Neuron (in vitro differentiated cells): Measurements from ENCODE around the gene VWC2L.

Experiments
- H2AFZ ChIP-seq: one replicate; pipeline ENCODE4 v1.6.1; 2013; ENCODE audit warnings: low read depth, mild to moderate bottlenecking, inconsistent platforms, low read length, moderate library complexity
- H3K27me3 ChIP-seq: one replicate; pipeline ENCODE4 v1.6.1; 2013; ENCODE audit warnings: low read length; ENCODE audit not compliant: insufficient read depth
- H3K36me3 ChIP-seq: one replicate; pipeline ENCODE4 v1.6.1; 2013; ENCODE audit warnings: low read length; ENCODE audit not compliant: insufficient read depth
- H3K4me1 ChIP-seq: one replicate; pipeline ENCODE4 v1.6.1; 2013; ENCODE audit warnings: low read length; ENCODE audit not compliant: insufficient read depth
- H3K4me3 ChIP-seq: 2 replicates; pipeline ENCODE4 v1.5.1; 2013; ENCODE audit warnings: mild to moderate bottlenecking, low read length, moderate library complexity
- H3K9me3 ChIP-seq: one replicate; pipeline ENCODE4 v1.6.1; 2013; ENCODE audit warnings: low read length

VWC2L gene

GRCh38 chr2:214519258-214519818 lies 108.5 kb downstream of the VWC2L start:
- Histone ChIP-seq H3K36me3 (no peaks in the 10 kb centered on the region), H3K4me3 (no peak overlapping the region), H2AFZ (no peak overlapping the region), H3K9me3 (no peaks in the 10 kb centered on the region), H3K27me3 (no peaks in the 10 kb centered on the region), H3K4me1 (no peaks in the 10 kb centered on the region)

GRCh38 chr2:214529021-214529420 lies 118.2 kb downstream of the VWC2L start:
- Histone ChIP-seq H3K9me3 (no peaks in the 10 kb centered on the region), H2AFZ (no peak overlapping the region), H3K4me1 (no peaks in the 10 kb centered on the region), H3K4me3 (no peak overlapping the region), H3K36me3 (no peaks in the 10 kb centered on the region), H3K27me3 (no peaks in the 10 kb centered on the region)

DNA sequence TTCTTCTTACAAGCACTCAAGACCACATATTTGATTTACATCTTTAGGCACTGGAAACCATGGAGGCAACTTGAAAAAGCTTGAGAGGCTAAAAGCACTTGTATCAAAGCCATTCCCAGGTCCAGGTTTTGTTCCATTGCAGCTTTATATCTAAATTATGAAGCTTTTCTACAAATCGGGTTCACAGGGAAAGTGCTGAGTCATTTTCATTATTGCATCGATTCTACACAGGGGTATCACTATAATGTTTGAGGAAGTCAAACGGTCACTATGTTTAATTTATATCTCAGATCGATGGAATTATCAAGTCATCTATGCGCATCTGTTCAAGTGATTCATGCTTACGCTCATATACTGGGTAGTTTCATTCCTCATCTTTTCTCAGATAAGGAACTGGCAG lies 118.7 kb downstream of the VWC2L start:
- no peaks in the 10 kb centered on the region for H3K27me3 ChIP-seq
- H2AFZ ChIP-seq: no peak overlapping the region
- no peaks in the 10 kb centered on the region for H3K9me3 ChIP-seq
- H3K4me1 ChIP-seq: no peaks in the 10 kb centered on the region
- no peak overlapping the region for H3K4me3 ChIP-seq
- H3K36me3 ChIP-seq: no peaks in the 10 kb centered on the region

- no peaks in the 10 kb centered on the region for H3K27me3 ChIP-seq
- no peaks in the 10 kb centered on the region for H3K9me3 ChIP-seq
- no peak overlapping the region for H2AFZ ChIP-seq
- H3K4me3 ChIP-seq: no peak overlapping the region
- H3K4me1 ChIP-seq: no peaks in the 10 kb centered on the region
- H3K36me3 ChIP-seq: no peaks in the 10 kb centered on the region
Measured at GRCh38 chr2:214533541-214533940, 122.7 kb downstream of the VWC2L start.

DNA sequence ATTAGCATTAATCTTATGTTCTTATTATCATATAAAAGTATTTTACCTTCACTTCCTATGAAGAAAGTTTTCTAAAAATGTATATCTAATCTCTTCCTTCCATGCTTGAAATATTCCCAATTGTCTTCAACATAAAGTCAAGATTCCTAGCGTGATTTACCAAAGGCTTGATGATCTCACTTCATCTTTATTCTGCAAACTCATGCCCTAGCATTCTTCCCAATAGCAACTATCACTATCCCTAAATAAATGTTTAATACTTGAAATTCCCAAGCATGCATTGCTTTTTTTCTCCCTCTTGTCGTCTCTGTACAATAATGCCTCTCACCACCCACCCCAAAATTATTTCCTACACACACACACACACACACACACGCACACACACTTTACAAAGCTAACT lies 125.8 kb downstream of the VWC2L start:
- Histone ChIP-seq H3K4me3 (no peak overlapping the region), H3K27me3 (no peaks in the 10 kb centered on the region), H3K4me1 (peaks cover 7% of the 10 kb centered on the region), H3K36me3 (no peaks in the 10 kb centered on the region), H2AFZ (no peak overlapping the region), H3K9me3 (no peaks in the 10 kb centered on the region)

GRCh38 chr2:214537929-214538328 lies 127.1 kb downstream of the VWC2L start:
- Histone ChIP-seq H2AFZ (no peak overlapping the region), H3K9me3 (no peaks in the 10 kb centered on the region), H3K4me3 (no peak overlapping the region), H3K36me3 (no peaks in the 10 kb centered on the region), H3K27me3 (no peaks in the 10 kb centered on the region), H3K4me1 (peaks cover 7% of the 10 kb centered on the region)

GRCh38 chr2:214542295-214542694 lies 131.4 kb downstream of the VWC2L start:
- Histone ChIP-seq H3K27me3 (no peaks in the 10 kb centered on the region), H3K4me1 (peaks cover 8% of the 10 kb centered on the region), H3K4me3 (no peak overlapping the region), H2AFZ (no peak overlapping the region), H3K9me3 (no peaks in the 10 kb centered on the region), H3K36me3 (no peaks in the 10 kb centered on the region)

DNA sequence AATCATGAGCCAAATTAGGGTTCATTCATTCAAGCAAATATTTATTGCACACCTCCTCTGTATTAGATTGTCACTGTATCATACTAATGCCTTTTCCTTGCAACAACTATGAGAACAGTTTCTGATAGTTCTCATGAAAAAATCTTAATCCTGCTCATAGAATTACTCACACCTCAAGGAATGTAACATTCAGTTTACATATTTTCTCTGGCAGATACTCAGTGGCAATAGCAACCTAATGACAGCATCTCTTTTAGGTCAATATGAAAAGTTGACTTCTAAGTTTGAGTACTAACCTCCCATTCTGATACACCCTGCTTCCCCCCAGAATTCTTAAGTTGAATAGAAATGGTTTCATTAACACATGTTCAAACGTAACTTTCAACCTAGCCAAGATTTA lies 132.0 kb downstream of the VWC2L start:
- Histone ChIP-seq H3K27me3 (no peaks in the 10 kb centered on the region), H3K36me3 (no peaks in the 10 kb centered on the region)

GRCh38 chr2:214543386-214543955 lies 132.6 kb downstream of the VWC2L start:
- Histone ChIP-seq H3K36me3 (no peaks in the 10 kb centered on the region), H2AFZ (no peak overlapping the region)

More for the DNA sequence above, 132.0 kb downstream of the VWC2L start:
- Histone ChIP-seq H3K4me1 (peaks cover 8% of the 10 kb centered on the region), H3K9me3 (no peaks in the 10 kb centered on the region), H2AFZ (no peak overlapping the region), H3K4me3 (no peak overlapping the region)

GRCh38 chr2:214545898-214546542 lies 135.2 kb downstream of the VWC2L start:
- no peaks in the 10 kb centered on the region for H3K9me3 ChIP-seq
- no peaks in the 10 kb centered on the region for H3K27me3 ChIP-seq
- H2AFZ ChIP-seq: no peak overlapping the region
- H3K4me1 ChIP-seq: peaks cover 7% of the 10 kb centered on the region
- H3K4me3 ChIP-seq: no peak overlapping the region
- H3K36me3 ChIP-seq: no peaks in the 10 kb centered on the region

More at GRCh38 chr2:214543386-214543955, 132.6 kb downstream of the VWC2L start:
- no peaks in the 10 kb centered on the region for H3K9me3 ChIP-seq
- peaks cover 8% of the 10 kb centered on the region for H3K4me1 ChIP-seq
- H3K27me3 ChIP-seq: no peaks in the 10 kb centered on the region
- no peak overlapping the region for H3K4me3 ChIP-seq

DNA sequence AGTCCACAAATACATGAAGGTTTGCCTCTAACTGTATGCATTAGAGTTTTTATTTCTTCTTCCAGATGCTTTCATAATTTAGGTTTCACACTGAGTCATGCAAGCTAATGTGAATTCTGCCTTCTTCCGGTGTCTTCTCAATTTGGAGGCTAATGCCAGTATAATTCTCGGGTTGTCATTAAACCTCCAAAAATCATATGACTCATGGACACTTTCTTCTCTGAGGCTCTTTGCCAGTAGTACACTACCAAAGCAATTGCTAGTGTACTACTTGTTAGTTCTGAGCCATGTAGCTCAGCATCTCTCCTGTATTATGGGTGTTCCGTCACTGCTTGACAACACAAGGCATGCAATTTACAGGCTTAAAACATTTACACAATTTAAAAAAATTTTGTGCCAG lies 137.1 kb downstream of the VWC2L start:
- H3K9me3 ChIP-seq: no peaks in the 10 kb centered on the region
- peaks cover 7% of the 10 kb centered on the region for H3K4me1 ChIP-seq
- H2AFZ ChIP-seq: no peak overlapping the region

DNA sequence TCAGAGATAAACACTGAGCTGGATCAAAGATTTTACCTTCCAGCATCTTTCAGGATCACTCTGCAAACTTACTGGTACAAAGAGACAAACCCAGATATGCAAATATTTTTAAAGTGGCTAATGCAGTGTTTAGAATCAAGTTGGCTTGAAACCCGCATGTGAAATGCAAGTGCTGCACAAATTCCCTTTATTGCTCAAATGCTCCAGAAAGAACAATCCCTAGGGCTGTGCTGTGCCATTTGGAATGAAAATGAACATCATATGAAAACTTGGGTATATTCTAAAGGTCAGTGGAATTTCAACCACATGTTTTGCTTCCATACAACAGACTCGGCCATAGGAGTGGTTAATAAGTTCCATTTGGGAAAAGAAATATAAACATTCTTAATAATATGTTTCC lies 139.1 kb downstream of the VWC2L start:
- H3K4me3 ChIP-seq: no peak overlapping the region
- no peak overlapping the region for H2AFZ ChIP-seq
- no peaks in the 10 kb centered on the region for H3K36me3 ChIP-seq
- H3K27me3 ChIP-seq: no peaks in the 10 kb centered on the region
- H3K4me1 ChIP-seq: peaks cover 7% of the 10 kb centered on the region
- no peaks in the 10 kb centered on the region for H3K9me3 ChIP-seq

More for the DNA sequence above, 137.1 kb downstream of the VWC2L start:
- Histone ChIP-seq H3K27me3 (no peaks in the 10 kb centered on the region), H3K36me3 (no peaks in the 10 kb centered on the region), H3K4me3 (no peak overlapping the region)

DNA sequence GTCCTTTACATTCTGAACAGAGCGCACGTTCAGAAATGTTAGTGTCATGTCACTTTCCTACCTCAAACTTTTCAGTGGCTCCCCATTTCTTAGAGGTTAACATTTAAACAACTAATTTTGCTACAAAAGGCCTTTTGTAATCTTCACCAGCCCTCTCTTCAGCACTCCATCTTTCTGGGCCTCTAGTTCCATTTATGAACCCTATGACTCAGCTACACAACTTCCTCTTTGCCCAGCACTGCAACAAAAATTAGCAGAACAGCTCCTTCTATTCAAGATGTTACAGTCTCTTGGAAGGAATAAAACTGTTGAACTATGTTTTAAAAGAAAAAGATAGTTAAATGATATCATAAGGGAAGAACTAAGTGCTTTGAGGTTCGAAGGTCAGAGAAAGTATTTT lies 139.9 kb downstream of the VWC2L start:
- H3K9me3 ChIP-seq: no peaks in the 10 kb centered on the region
- H2AFZ ChIP-seq: no peak overlapping the region

More for the DNA sequence above, 139.9 kb downstream of the VWC2L start:
- Histone ChIP-seq H3K36me3 (no peaks in the 10 kb centered on the region), H3K4me1 (peaks cover 7% of the 10 kb centered on the region), H3K4me3 (no peak overlapping the region), H3K27me3 (no peaks in the 10 kb centered on the region)
